GM12878 (cell line): ENCODE measurements around the gene ZNF229. TPM values are rescaled to one million over a fixed set of nuclear protein-coding genes. Genes with fewer than 3 reads are reported as not detected.

Experiments
- ATAC-seq: fragments of 200-7000 bp; cut with Tn5 transposase; 3 replicates; pipeline ENCODE4 v1.9.1; 2020; ENCODE audit warnings: mild to moderate bottlenecking, moderate library complexity
- BruUV-seq: library from RNA; stranded (reverse); fragments of 400-500 nt; replicated peaks from 2 replicates; lab custom pipeline; 2021; lab: Mats Ljungman, UMichigan
- CTCF ChIA-PET: fragments of 300-600 bp; sonication (Branson Sonifier 250); formaldehyde crosslinking; extraction: SDS; loops from one replicate; lab custom pipeline; 2021; ENCODE audit warnings: inconsistent platforms; lab: Yijun Ruan, JAX
- POLR2A ChIA-PET: fragments of 350-600 bp; formaldehyde crosslinking; extraction: SDS; loops from one replicate; lab custom pipeline; 2021; ENCODE audit warnings: inconsistent platforms; lab: Charles Lee
- RAD21 ChIA-PET: fragments of 300-600 bp; sonication (Branson Sonifier 250); formaldehyde crosslinking; loops from one replicate; lab custom pipeline; 2023; ENCODE audit warnings: antibody characterized with exemption; ENCODE audit not compliant: unreplicated experiment; lab: Charles Lee
- SMC1A ChIA-PET: fragments of 300-600 bp; sonication (Branson Sonifier 250); formaldehyde crosslinking; loops from one replicate; lab custom pipeline; 2023; ENCODE audit not compliant: unreplicated experiment, uncharacterized antibody; lab: Charles Lee
- DNase-seq: peaks from one replicate; pipeline ENCODE4 v3.0.0-alpha.2; 2011; ENCODE audit warnings: low read depth, low spot score
- FAIRE-seq: peaks from 3 replicates; lab custom pipeline; 2011; peaks lifted over from hg19 to GRCh38; lab: Jason Lieb, UNC
- H2AFZ ChIP-seq: 2 replicates; pipeline ENCODE4 v1.6.0; 2011; ENCODE audit warnings: low read depth, low read length, control low read depth; ENCODE audit not compliant: control insufficient read depth
- H3K27ac ChIP-seq: 2 replicates; pipeline ENCODE4 v1.5.1; 2011; ENCODE audit warnings: control low read depth; ENCODE audit not compliant: control insufficient read depth, insufficient read depth
- H3K27me3 ChIP-seq, 2 experiments: replicated peaks in 1 of 2; 2 replicates each; pipeline versions ENCODE4 v1.6.0 to v1.6.1; 2011; ENCODE audit warnings: low read length in 1 of 2; ENCODE audit not compliant: control insufficient read depth in 2 of 2, insufficient read depth in 2 of 2
- H3K36me3 ChIP-seq, 2 experiments: 2 replicates each; pipeline ENCODE4 v1.5.1; 2011; ENCODE audit warnings: low read length in 1 of 2; ENCODE audit not compliant: control insufficient read depth in 2 of 2, insufficient read depth in 2 of 2
- H3K4me1 ChIP-seq: 2 replicates; pipeline ENCODE4 v1.6.1; 2011; ENCODE audit warnings: mild to moderate bottlenecking, low read length, moderate library complexity, mixed read lengths; ENCODE audit not compliant: control insufficient read depth, insufficient read depth
- H3K4me2 ChIP-seq: 2 replicates; pipeline ENCODE4 v1.6.0; 2011; ENCODE audit warnings: control low read depth; ENCODE audit not compliant: control insufficient read depth, insufficient read depth
- H3K4me3 ChIP-seq: fragments of 200-600 bp; sonication (generic); 2 replicates; pipeline ENCODE4 v1.5.1; 2016
- H3K79me2 ChIP-seq: 2 replicates; pipeline ENCODE4 v1.6.0; 2011; ENCODE audit warnings: low read length; ENCODE audit not compliant: control insufficient read depth, insufficient read depth
- H3K9ac ChIP-seq: 2 replicates; pipeline ENCODE4 v1.8.0; 2011; ENCODE audit warnings: low read length, control low read depth, mixed read lengths; ENCODE audit not compliant: control insufficient read depth, insufficient read depth
- H3K9me3 ChIP-seq: replicated peaks from 3 replicates; pipeline ENCODE4 v1.5.1; 2011; ENCODE audit warnings: mild to moderate bottlenecking, low read length; ENCODE audit not compliant: control insufficient read depth, insufficient read depth
- H4K20me1 ChIP-seq: 2 replicates; pipeline ENCODE4 v1.6.0; 2011; ENCODE audit not compliant: control insufficient read depth, insufficient read depth
- BACH1 ChIP-seq: fragments of 450-650 bp; IDR thresholded peaks from 2 replicates; pipeline ENCODE4 v1.6.1; 2017; ENCODE audit warnings: mild to moderate bottlenecking, borderline replicate concordance
- BCL11A ChIP-seq: IDR thresholded peaks from 2 replicates; pipeline ENCODE4 v1.6.1; 2011; ENCODE audit warnings: low read depth, low read length
- BMI1 ChIP-seq: fragments of 450-650 bp; IDR thresholded peaks from 2 replicates; pipeline ENCODE4 v1.6.1; 2016; ENCODE audit warnings: mild to moderate bottlenecking, moderate library complexity, borderline replicate concordance
- CEBPB ChIP-seq, 2 experiments: fragments of 150-350 bp in 1 of 2; IDR thresholded peaks; 2 replicates each; pipeline ENCODE4 v1.6.1; 2012 to 2014; ENCODE audit warnings: low read depth in 2 of 2, low read length in 2 of 2, borderline replicate concordance in 1 of 2, inconsistent platforms in 1 of 2
- FOS ChIP-seq: IDR thresholded peaks from 3 replicates; pipeline ENCODE4 v1.6.1; 2011; ENCODE audit warnings: borderline replicate concordance; ENCODE audit not compliant: insufficient read length; ENCODE audit errors: extremely low read depth
- LARP7 ChIP-seq: fragments of 450-650 bp; IDR thresholded peaks from 2 replicates; pipeline ENCODE4 v1.6.1; 2017; ENCODE audit warnings: mild to moderate bottlenecking
- MTA2 ChIP-seq: fragments of 450-650 bp; IDR thresholded peaks from 2 replicates; pipeline ENCODE4 v1.6.1; 2016; ENCODE audit warnings: low read depth, mild to moderate bottlenecking, moderate library complexity
- NR2C1 ChIP-seq: fragments of 450-650 bp; IDR thresholded peaks from 2 replicates; pipeline ENCODE4 v1.6.1; 2017; ENCODE audit warnings: antibody characterized with exemption, mild to moderate bottlenecking, moderate library complexity
- PAX5 ChIP-seq: IDR thresholded peaks from 2 replicates; pipeline ENCODE4 v1.6.1; 2011; ENCODE audit warnings: low read depth, low read length, borderline replicate concordance
- POLR2AphosphoS5 ChIP-seq: IDR thresholded peaks from 2 replicates; pipeline ENCODE4 v1.6.1; 2011; ENCODE audit warnings: mild to moderate bottlenecking, low read length, inconsistent platforms
- RAD21 ChIP-seq: IDR thresholded peaks from 2 replicates; pipeline ENCODE4 v1.6.1; 2011; ENCODE audit warnings: mild to moderate bottlenecking, low read depth, low read length, moderate library complexity; ENCODE audit not compliant: insufficient read depth
- ZSCAN29 ChIP-seq: fragments of 450-650 bp; IDR thresholded peaks from 2 replicates; pipeline ENCODE4 v1.6.1; 2017; ENCODE audit warnings: mild to moderate bottlenecking, moderate library complexity
- WGBS: methylation state at CpG from one replicate; pipeline ENCODE4 v1.1.6; 2016; ENCODE audit warnings: low lambda C conversion rate; ENCODE audit not compliant: insufficient replicate concordance, insufficient coverage; ENCODE audit errors: missing lambda C conversion rate; 5-methylcytosine and 5-hydroxymethylcytosine counted together
- in situ Hi-C: fragments of 300-500 bp; cut with MboI; formaldehyde crosslinking; loops from 9 replicates; pipeline ENCODE4 v1.14.3; 2018; ENCODE audit warnings: mixed read lengths
- intact Hi-C: fragments of 100-400 bp; cut with micrococcal nuclease; formaldehyde crosslinking; loops from one replicate; pipeline ENCODE4 v1.14.2; 2022; ENCODE audit not compliant: unreplicated experiment
- polyA plus RNA-seq, 11 experiments: library from polyadenylated mRNA; depleted of rRNA in 4 of 11; unstranded in 6 of 11; stranded (reverse) in 5 of 11; fragments of >200 nt; fragmentation: Nextera tagmentation in 4 of 11; fragmentation: Illumina TruSeq in 1 of 11; extraction: Ambion mirVana in 4 of 11; extraction: Trizol in 1 of 11; gene quantifications; 1 replicate in 1 of 11; 2 replicates in 10 of 11; pipeline versions ENCODE4 v1.2.1 to v1.2.3, GENCODE V29; 2011 to 2016; ENCODE audit warnings: inconsistent platforms in 2 of 11, missing spikeins in 2 of 11, low read depth in 1 of 11
- total RNA-seq, 4 experiments: library from RNA; depleted of rRNA in 3 of 4; stranded (reverse); fragments of >200 nt in 3 of 4; fragmentation: Illumina TruSeq in 1 of 4; extraction: Trizol in 1 of 4; gene quantifications; 2 replicates each; pipeline versions ENCODE4 v1.2.1 to v1.2.3, GENCODE V29; 2013 to 2021
- TF ChIP-seq, protein P1 (sequence below): fragments of 450-650 bp; formaldehyde crosslinking; IDR thresholded peaks from 2 replicates; pipeline ENCODE4 v1.4.0; 2022; ENCODE audit warnings: mild to moderate bottlenecking, moderate library complexity
- TF ChIP-seq, protein P2 (sequence below): IDR thresholded peaks from 2 replicates; pipeline ENCODE4 v1.6.1; 2012; ENCODE audit warnings: improper control_type of control experiment, low read depth, low read length; ENCODE audit not compliant: insufficient replicate concordance
- TF ChIP-seq, protein P3 (sequence below), 3 experiments: IDR thresholded peaks in 2 of 3; conservative IDR thresholded peaks in 1 of 3; 2 replicates each; pipeline ENCODE4 v1.5.1; 2011; ENCODE audit warnings: low read depth in 3 of 3, low read length in 3 of 3, mild to moderate bottlenecking in 3 of 3, control low read depth in 2 of 3, moderate library complexity in 2 of 3, inconsistent platforms in 1 of 3, mixed read lengths in 1 of 3; ENCODE audit not compliant: control insufficient read depth in 2 of 3, insufficient read depth in 1 of 3; ENCODE audit errors: extremely low read depth in 1 of 3

ZNF229 gene
- total and polyA plus RNA-seq, 10 of the 15 experiments (the other 5 are each of a cell fraction or from before 2014, with no cell fraction given) = 0.04 to 0.24 (median 0.14) TPM; not detected in 1

DNA sequence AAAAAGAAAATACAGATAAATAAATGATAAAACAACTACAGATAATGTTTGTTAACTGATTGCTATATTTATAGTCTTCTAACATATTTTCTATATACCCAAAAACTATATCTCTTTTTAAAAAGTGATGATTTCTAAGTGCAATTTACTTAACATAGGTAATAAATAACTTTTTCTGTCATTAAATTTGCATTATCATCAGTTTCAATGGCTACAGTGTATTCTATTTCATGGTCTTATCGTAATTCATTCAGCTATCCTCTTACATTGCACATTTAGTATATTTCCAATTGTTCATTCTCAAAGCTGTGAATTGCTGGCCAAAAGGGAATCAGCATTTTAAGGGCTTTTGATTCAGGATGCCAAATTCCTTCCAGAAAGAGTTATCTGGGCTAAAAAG, 48.4 kb upstream of the ZNF229 start:
- no TSS peak for BruUV-seq
- H3K9me3 ChIP-seq = peaks cover 55% of the 10 kb centered on the region
- H3K27ac ChIP-seq = no peak overlapping the region
- SMC1A ChIA-PET = interaction anchor here (0.9 kb wide), 1 partner anchor 289 kb away, joined by 3 read pairs; no protein-coding TSS in a partner anchor
- H4K20me1 ChIP-seq = no peaks in the 10 kb centered on the region
- 97% methylated on average over 1 of the region's 1 CpG for WGBS
- no peak overlapping the region for H3K9ac ChIP-seq
- DNase-seq (no peak), FAIRE-seq (no peak), ATAC-seq (no peak)
- no peaks in the 10 kb centered on the region for H3K27me3 ChIP-seq
- POLR2A ChIA-PET = no interaction called here
- peaks cover 6% of the 10 kb centered on the region; the same call in 1 of the 2 replicates for H3K4me1 ChIP-seq
- no peak overlapping the region for H2AFZ ChIP-seq
- H3K36me3 ChIP-seq = peaks cover 10 to 15% of the 10 kb centered on the region in 2 experiments
- intact Hi-C loops = no loop called here
- no peak overlapping the region for H3K4me2 ChIP-seq
- CTCF ChIA-PET = no interaction called here
- RAD21 ChIA-PET = no interaction called here
- H3K4me3 ChIP-seq = no peak overlapping the region
- in situ Hi-C loops = no loop called here
- peaks cover 19% of the 10 kb centered on the region for H3K79me2 ChIP-seq
- TF ChIP-seq PAX5 = no peak
- TF ChIP-seq, protein P1, sequence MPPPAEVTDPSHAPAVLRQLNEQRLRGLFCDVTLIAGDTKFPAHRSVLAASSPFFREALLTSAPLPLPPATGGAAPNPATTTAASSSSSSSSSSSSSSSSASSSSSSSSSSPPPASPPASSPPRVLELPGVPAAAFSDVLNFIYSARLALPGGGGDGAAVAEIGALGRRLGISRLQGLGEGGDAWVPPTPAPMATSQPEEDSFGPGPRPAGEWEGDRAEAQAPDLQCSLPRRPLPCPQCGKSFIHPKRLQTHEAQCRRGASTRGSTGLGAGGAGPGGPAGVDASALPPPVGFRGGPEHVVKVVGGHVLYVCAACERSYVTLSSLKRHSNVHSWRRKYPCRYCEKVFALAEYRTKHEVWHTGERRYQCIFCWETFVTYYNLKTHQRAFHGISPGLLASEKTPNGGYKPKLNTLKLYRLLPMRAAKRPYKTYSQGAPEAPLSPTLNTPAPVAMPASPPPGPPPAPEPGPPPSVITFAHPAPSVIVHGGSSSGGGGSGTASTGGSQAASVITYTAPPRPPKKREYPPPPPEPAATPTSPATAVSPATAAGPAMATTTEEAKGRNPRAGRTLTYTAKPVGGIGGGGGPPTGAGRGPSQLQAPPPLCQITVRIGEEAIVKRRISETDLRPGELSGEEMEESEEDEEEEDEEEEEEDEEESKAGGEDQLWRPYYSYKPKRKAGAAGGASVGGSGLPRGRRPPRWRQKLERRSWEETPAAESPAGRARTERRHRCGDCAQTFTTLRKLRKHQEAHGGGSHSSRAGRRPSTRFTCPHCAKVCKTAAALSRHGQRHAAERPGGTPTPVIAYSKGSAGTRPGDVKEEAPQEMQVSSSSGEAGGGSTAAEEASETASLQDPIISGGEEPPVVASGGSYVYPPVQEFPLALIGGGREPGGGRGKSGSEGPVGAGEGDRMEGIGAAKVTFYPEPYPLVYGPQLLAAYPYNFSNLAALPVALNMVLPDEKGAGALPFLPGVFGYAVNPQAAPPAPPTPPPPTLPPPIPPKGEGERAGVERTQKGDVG (CRISPR knock-in tag) = no peak
- TF ChIP-seq NR2C1 = no peak
- no peak for TF ChIP-seq RAD21
- no peak for TF ChIP-seq MTA2
- TF ChIP-seq POLR2AphosphoS5 = no peak
- TF ChIP-seq, protein P2, sequence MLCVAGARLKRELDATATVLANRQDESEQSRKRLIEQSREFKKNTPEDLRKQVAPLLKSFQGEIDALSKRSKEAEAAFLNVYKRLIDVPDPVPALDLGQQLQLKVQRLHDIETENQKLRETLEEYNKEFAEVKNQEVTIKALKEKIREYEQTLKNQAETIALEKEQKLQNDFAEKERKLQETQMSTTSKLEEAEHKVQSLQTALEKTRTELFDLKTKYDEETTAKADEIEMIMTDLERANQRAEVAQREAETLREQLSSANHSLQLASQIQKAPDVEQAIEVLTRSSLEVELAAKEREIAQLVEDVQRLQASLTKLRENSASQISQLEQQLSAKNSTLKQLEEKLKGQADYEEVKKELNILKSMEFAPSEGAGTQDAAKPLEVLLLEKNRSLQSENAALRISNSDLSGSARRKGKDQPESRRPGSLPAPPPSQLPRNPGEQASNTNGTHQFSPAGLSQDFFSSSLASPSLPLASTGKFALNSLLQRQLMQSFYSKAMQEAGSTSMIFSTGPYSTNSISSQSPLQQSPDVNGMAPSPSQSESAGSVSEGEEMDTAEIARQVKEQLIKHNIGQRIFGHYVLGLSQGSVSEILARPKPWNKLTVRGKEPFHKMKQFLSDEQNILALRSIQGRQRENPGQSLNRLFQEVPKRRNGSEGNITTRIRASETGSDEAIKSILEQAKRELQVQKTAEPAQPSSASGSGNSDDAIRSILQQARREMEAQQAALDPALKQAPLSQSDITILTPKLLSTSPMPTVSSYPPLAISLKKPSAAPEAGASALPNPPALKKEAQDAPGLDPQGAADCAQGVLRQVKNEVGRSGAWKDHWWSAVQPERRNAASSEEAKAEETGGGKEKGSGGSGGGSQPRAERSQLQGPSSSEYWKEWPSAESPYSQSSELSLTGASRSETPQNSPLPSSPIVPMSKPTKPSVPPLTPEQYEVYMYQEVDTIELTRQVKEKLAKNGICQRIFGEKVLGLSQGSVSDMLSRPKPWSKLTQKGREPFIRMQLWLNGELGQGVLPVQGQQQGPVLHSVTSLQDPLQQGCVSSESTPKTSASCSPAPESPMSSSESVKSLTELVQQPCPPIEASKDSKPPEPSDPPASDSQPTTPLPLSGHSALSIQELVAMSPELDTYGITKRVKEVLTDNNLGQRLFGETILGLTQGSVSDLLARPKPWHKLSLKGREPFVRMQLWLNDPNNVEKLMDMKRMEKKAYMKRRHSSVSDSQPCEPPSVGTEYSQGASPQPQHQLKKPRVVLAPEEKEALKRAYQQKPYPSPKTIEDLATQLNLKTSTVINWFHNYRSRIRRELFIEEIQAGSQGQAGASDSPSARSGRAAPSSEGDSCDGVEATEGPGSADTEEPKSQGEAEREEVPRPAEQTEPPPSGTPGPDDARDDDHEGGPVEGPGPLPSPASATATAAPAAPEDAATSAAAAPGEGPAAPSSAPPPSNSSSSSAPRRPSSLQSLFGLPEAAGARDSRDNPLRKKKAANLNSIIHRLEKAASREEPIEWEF = no peak
- TF ChIP-seq CEBPB (IDR thresholded peaks at IDR 0.05; ENCODE audit: borderline replicate concordance in 1 of 2, low read depth in 2 of 2, low read length in 2 of 2) = no peak
- no peak for TF ChIP-seq BACH1
- no peak for TF ChIP-seq ZSCAN29
- no peak for TF ChIP-seq FOS
- TF ChIP-seq, protein P3, sequence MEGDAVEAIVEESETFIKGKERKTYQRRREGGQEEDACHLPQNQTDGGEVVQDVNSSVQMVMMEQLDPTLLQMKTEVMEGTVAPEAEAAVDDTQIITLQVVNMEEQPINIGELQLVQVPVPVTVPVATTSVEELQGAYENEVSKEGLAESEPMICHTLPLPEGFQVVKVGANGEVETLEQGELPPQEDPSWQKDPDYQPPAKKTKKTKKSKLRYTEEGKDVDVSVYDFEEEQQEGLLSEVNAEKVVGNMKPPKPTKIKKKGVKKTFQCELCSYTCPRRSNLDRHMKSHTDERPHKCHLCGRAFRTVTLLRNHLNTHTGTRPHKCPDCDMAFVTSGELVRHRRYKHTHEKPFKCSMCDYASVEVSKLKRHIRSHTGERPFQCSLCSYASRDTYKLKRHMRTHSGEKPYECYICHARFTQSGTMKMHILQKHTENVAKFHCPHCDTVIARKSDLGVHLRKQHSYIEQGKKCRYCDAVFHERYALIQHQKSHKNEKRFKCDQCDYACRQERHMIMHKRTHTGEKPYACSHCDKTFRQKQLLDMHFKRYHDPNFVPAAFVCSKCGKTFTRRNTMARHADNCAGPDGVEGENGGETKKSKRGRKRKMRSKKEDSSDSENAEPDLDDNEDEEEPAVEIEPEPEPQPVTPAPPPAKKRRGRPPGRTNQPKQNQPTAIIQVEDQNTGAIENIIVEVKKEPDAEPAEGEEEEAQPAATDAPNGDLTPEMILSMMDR (IDR thresholded peaks at IDR 0.05 in 2 of 3, conservative IDR thresholded peaks at IDR 0.05 in 1 of 3; ENCODE audit: control insufficient read depth in 2 of 3, extremely low read depth in 1 of 3, insufficient read depth in 1 of 3, low read depth in 3 of 3, low read length in 3 of 3) = no peak
- TF ChIP-seq LARP7 = no peak
- TF ChIP-seq BMI1 = no peak
- TF ChIP-seq BCL11A = no peak
